Measurements from ENCODE around the gene FSTL3.
"Not testable (repeated sequence)": the region's sequence is repeated elsewhere in the genome, so short reads cannot be mapped to it uniquely, and the experiment has no call there.

FSTL3 gene
- 0.95 to 2.8 (median 2.0) reads per million in 4 donors for total RNA-seq

DNA sequence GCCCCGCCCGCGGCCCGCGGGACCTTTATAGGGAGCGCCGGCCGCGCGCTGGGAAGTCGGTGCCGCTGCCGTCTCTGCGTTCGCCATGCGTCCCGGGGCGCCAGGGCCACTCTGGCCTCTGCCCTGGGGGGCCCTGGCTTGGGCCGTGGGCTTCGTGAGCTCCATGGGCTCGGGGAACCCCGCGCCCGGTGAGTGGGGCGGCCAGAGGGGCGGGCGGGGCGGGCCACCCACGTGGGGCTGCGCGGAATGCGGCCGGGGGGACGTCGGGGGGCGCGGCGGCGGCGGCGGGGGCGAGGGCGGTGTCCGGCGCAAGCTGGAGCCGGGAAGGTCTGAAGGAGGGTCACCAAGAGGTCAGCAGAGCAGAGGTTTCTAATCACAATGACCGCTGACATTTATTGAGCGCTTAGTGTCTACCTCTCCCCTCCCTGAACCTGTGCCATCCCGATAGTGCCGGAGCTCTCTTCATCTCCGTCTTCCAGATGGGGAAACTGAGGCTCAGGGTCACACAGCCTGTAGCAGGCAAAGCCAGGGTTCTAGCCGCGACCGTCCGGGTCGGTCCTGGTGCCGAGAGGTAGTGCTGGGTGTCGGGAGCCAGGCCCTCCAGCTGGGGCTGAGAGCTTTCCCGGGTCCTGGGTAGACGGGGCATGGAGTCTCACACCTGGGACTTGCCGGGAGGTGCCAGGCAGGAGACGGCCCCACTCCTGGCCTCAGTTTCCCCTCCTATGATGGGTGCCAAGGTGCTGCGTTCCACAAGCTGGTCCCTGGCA lies at the start of gene FSTL3:
FSTL3 (plus strand) TSS at position 54 of the 767 bp plus-strand sequence; CDS start at position 86, 32 bp downstream.
- DNase-seq: no peak

DNA sequence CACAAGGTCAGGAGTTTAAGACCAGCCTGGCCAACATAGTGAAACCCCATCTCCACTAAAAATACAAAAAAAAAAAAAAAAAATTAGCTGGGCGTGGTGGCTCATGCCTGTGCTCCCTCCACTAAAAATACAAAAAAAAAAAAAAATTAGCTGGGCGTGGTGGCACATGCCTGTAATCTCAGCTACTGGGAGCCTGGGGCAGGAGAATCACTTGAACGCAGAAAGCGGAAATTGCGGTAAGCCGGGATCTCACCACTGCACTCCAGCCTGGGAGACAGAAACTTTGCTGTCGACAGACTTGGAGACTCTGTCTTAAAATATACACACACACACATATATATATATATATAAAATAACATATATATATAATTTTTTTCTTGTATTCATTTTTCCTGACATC lies 49.6 kb upstream of the FSTL3 start:
- not testable (repeated sequence) for DNase-seq

DNA sequence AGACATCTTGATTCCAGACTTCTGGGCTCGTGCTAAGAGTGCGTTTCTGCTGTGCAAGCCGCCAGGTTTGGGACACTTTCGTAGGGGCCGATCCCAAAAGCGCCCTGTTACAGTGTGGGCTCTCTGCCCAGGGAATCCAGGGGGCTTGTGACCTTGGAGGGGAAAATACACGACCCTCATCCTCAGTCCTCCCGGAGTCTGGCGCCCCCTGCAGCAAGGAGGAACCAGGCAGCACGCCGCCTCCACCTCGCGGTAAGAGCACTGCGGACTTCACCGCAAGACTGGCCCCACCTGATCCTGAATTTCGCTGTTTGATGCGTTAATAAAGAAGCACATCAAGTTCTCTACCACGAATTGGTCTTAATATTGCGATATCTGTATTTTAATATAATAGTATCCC lies 48.0 kb upstream of the FSTL3 start:
- DNase-seq: no peak

DNA sequence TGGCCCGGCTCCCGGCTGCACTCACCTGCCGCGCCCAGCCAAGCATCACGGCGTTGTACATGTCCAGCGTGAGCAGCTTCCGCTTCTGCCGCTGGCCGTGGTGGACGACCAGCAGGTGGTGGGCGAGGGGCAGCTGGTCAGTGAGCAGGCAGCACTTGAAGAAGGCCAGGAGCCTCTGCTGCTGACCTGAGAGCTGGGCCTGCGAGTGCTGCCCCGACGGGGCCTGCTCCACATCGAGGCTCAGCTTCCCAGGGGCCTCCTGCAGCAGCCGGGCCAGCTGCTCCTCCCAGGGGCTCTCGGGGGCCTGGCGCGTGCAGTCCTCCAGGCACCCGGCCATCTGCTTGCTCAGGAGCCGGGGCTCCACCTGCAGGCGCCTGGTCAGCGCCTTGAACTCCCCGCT lies 46.7 kb upstream of the FSTL3 start:
- DNase-seq: not testable (repeated sequence)

DNA sequence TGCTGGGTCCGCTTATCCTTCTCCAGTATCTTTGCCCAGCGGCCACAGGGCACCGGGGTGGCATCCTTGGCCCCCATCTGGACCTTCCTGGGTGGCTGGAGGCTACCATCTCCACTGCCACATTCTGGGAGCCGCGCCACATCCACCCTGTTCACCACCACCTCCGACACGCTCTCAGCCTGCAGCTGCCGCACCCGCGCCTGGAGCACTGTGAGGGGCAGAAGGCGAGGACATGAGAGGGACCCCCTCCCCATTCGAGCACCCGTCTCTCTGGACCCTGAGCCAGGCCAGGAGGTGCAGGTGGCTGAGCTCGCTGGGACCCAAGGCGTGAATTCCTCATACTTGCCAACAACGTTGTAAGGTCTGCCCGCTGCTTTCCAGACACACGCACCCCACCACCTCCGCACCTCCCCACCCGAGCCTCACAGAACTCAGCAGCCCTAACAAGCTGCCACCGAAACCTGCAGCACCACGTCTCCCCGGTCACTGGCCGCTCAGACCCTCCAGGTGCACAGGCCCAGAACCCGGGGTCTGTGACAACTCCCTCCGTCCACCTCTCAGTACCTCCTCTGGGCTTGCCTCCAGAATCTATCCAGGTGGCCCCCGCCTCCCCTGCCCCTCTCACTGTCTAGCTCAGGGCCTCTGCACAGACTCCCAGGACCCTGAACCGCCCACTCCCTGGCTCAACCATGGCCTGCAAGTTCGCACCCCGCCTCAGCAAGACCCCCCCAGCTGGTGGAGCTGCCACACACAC lies 46.1 kb upstream of the FSTL3 start:
- DNase-seq: no peak

DNA sequence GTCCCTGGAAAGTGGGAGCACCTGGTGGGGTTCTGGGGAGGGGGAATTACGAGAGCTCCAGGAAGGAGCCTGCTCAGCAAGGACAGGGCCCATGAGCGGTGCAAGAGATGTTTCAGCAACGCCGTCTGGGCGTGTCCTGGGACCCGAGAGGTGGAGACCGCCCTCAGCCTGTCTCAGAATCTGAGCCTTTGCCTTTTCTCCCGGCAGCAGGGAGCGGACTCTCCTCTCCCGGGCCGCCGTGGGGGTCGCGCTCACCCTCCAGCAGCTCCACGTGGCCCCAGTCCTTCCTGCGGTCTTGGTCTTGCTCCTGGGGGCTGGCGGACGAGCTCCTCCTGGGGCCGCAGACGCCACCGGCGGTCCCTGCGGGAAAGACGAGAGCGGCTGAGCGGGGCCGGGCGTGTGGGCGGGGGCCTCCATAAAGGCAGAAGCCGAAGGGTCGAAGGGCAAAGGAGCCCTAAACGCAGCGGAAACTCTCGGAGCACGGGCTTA lies 43.6 kb upstream of the FSTL3 start:
- peak in 1 of 5 donors; percentile 28 for DNase-seq

DNA sequence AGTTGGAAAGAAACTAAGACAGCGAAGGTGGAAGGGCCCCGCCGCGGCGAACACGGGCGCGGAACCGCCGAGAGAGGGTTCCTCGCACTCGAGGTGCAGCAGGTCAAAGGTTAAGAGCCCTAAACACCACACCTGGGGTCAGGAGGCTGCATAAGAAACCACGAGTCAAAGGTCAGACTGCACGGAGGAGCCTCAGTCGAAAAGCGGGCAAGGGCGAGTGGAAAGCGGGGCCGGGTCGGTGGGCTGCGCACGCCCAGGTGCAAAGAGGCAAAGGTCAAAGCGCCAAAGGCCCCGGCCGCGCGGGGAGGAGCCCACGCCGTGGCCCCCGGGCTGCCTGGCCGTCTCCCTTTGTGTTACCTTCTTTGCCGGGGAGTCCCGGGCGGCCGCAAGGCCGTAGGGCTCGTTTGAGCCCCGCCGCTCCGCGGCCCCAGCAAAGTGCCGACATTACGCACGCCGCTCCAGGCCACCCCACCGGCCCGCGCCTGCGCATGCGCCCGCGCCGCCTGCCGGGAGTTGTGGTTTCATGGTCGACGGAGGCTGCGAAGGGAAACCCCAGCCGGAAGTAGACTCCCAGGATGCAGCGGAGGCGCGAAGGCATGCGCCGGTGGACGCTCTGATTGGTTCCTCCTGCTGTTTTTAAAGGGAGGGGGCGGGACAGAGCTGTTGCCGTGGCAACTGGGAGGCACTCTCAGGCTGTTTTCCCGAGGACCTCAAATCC lies 43.0 kb upstream of the FSTL3 start, which contains the start of gene POLRMT:
POLRMT (minus strand) TSS at position 470 of the 718 bp plus-strand sequence; CDS start at position 445, 25 bp downstream.
- DNase-seq: peak; percentile 92 to 97 (median 94)

DNA sequence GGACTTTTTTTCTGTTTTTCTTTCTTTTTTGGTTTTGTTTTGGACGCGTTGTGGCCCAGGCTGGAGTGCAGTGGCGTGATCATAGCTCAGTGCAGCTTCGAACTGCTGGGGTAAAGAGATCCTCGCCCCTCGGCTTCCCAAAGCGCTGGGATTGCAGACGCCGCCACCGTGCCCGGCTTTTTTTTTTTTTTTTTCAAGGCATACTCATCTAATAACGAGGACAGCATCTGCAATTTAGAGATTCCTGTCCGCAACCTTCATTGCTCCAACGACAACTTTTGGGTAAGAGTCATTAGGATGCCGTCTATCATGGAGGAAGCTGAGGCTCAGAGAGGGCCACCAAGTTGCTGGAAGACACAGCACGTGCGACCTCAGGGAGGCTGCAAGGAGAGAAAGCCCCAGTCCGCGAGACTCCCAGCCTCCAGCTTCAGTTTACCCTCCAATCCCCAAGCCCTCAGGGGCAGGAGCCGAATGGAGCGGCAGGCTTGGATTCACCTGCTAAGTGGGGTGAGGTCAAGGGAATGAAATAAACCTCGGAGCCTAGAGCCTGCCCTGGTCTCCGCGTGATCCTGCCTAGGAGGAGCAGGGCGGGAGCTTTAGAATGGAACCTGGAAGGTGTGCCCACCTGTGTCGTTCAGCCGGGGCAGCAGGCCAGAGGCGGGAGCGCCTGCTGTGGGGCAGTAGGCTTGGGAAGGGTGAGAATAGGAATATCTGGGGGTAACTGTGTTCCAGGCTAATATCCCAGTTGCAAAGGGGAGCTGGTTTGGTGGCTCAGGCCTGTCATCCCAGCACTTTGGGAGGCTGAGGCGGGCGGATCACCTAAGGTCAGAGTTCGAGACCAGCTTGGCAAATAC lies 42.2 kb upstream of the FSTL3 start:
- DNase-seq: no peak

DNA sequence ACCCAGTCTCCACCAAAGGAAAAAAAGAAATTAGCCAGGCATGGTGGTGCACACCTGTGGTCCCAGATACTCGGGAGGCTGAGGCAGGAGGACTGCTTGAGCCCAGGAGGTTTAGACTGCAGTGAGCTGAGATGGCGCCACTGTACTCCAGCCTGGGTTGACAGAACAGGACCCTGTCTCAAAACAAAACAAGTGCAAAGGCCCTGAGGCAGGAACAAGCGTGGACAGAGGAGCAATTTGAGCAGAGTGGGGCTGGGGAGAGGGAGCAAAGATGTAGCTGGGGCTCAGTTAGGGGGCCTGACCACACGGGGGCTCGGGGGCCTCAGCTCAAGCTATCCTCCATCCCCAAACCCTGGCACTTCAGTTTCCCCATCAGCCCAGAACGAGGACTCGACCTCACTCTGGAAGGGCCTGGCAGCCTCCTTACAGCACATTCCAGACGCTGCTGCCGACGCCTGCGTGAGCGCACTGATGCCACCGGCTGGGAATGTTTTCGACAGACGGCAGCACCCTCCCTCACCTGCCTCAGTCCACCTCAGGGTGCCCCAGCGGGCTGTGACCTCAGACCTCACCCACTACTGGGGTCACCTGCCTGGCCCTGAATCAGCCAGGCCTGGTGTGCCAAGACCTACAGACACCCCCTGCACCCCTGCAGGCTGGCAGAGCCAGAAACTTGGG lies 41.1 kb upstream of the FSTL3 start:
- no peak for DNase-seq

DNA sequence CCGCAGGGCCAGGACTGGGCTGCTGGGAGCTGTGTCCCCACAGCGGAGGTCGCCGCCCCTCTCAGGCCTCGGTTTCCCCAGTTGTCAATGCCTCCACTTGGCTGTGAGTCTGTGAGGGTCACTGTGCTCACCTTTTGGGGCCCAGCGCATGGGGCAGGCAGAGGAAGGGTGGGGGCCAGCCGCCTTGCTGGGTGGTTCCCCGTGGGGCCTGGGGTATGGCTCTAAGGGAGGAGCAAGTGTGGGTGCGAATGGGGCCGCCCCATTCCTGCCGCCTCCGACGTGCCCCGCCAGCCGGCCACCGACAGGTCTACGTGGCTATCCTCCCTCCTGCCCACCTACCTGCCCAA lies 37.3 kb upstream of the FSTL3 start:
- no peak for DNase-seq

DNA sequence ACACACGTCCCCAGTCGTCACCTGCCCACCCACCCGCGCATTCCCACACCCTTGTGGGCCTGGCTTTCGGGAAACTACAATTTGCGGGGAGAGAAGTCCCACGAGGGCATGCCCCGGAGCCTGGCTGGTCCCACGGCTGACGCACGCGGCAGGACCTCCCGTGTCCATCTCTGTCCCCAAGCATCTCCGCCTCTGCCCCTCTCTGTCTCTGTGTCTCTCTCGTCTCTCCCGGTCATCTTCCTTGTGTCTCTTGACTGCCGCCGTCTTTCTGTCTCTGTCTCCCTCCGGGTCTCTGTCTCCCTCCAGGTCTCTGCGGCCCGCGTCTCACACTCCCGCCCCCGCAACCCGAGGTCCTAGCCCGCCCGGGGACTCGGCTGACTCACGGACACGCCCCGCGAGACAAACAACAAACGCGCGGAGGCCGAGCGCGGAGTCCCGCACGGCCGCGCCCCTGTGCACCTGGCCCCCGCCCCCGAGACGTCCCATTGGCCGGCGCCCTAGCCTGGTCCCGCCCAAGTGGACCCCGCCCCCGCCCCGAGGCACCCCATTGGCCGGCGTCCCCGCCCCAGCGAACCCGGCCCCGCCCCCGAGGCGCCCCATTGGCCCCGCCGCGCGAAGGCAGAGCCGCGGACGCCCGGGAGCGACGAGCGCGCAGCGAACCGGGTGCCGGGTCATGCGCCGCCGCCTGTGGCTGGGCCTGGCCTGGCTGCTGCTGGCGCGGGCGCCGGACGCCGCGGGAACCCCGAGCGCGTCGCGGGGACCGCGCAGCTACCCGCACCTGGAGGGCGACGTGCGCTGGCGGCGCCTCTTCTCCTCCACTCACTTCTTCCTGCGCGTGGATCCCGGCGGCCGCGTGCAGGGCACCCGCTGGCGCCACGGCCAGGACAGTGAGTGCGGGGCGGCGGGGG lies 36.7 kb upstream of the FSTL3 start, which contains the start of gene FGF22:
FGF22 (plus strand) TSS at position 627 of the 908 bp plus-strand sequence; CDS start at position 674, 47 bp downstream.
- DNase-seq: peak; percentile 90 to 97 (median 96)

DNA sequence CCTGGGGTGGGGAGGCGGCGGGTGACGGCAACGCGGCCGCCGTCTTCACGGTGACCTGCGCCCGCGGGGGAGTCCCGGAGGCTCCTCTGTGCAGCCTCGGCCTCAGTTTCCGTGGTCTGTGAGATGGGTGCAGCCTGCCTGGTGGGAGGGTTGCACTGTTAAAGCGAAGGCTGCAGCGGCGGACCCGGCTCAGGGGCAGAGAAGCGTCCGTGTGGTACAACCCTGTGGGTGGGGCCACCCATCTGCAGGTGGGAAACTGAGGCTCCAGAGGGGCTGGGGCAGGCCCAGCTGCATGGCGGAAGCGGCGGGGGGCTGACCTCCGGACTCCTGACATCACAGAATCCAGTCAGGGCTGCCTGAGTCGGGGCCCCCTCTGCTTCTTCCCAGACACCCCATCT lies 36.0 kb upstream of the FSTL3 start:
- no peak for DNase-seq

DNA sequence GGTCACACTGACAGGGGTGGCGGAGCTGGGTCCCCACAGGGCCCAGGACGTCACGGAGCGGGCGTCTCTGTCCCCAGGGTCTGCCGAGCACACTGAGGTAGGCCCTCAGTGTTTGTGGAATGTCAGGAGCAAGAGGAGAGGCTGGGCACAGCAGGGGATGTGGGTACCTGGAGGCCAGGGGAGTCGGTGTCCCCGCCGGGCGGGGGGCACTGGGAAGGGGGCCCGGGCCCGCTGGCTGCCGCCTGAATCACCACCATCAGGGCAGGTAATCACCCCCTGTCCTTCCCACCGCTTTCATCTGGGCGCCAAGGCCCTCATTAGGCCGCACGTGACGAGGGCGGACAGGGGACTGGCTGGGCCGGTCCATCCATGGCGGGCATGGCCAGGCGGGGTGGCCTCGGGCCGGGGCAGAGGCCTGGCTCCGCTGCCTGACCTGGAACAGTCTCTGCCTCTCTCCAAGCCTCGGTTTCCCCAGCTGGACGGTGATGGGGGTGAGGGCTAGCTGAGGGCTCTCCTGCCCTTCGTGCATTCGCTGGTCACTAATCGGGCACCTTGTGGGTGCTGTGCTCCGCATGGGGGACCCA lies 35.5 kb upstream of the FSTL3 start:
- no peak for DNase-seq

DNA sequence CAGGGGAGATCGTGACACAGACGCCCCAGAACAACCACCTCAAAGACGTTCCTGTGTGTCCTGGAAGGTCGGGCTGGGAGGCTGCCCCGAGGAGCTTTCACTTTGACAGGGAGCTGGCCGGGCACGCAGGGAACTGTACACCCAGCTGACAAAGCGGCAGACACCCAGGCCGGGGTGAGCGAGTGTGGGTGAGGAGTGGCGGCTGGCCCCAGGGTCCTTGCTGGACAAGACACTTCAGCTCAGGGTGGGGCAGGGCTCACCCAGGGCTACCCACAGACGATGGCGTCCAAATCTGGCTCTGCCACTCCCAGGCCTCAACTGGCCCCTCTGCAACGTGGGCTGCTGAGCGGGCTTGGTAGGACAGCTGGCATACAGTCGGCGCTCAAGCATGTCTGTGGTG lies 34.5 kb upstream of the FSTL3 start:
- no peak for DNase-seq

DNA sequence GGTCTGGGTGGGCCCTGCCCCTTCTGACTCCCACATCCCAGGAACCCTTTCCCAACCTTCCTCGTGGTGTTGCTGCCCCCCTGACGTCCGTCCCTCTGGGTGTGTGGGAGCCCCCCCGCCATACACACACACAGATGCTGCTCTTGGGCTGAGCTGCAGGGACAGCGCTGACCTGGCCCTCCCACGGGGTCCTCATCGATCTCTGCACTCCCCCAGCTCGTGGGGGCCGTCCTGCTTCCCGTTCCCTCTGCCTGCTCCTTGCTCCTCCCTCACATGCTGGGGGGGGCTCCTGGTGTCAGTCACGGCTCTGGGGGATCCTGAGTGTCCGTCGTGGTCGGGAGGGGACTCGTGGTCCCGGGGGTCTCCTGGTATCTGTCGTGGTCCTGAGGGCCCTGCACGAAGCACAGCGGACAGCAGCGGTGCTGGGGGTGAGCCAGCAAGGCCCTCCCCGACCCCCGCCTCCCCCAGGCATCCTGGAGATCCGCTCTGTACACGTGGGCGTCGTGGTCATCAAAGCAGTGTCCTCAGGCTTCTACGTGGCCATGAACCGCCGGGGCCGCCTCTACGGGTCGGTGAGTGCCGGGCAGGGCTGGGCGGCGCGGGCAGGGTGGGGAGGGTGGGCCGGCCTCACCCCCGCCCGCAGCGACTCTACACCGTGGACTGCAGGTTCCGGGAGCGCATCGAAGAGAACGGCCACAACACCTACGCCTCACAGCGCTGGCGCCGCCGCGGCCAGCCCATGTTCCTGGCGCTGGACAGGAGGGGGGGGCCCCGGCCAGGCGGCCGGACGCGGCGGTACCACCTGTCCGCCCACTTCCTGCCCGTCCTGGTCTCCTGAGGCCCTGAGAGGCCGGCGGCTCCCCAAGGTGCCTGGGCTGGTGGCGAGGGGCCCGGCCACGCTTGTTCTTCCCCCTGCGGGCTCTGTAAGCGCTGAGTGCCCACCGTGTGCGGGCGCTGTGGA lies 33.1 kb upstream of the FSTL3 start:
- DNase-seq: no peak

DNA sequence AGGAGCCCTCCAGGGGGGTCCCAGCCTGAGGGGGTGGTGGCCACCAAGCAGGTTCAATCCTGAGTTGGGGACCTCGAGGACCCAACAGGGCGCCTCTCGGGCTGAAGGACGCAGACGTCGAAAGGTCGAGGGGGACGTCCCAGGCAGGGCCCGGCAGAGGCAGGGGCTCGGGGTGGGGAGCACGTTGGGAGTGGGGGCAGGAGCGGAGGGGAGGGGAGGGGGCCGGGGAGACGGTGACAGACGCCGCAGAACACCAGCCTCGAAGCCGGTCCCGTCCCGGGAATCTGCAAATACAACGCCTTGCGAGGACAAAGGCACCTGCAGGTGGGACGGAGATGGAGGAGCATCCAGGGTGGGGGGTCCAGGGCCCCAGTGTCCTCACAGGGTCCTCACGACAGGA lies 32.5 kb upstream of the FSTL3 start:
- no peak for DNase-seq

DNA sequence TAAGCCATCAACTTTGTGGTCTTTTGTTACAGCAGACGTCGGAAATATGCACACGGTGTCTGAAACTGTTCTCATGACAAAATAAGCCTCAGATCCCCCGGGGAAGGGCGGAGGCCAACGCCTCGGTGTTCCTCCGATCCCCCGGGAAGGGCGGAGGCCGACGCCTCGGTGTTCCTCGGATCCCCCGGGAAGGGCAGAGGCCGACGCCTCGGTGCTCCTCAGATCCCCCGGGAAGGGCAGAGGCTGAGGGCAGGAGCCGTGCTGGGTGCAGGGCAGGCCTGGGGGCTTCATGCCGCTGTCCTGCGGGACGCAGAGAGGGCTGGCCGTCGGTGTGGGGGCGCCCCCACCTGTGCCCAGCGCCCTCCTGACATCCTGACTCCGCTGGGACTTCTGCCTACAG lies 31.8 kb upstream of the FSTL3 start:
- no peak for DNase-seq

DNA sequence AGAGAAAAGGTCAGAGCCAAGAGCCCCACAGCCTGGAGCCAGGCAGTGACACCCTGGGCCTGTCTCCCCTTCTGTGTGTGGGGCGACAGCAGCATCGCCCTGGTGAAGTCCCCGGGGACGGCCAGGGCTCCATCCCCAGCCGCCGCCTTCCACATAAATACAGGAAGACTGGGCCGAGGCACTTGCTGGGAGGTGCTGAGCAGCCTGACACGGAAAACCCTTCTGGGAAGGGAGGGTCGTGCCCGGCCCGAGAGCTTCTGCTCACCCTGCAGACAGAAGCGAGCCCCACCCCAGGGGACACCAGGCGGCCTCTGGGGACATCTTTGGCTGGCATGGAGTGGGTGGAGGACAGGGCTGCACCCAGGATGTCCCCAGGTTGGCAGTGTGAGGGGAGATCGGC lies 31.4 kb upstream of the FSTL3 start:
- DNase-seq: no peak

Data from T-helper 1 cell (primary cell).